IMR-90 (cell line): ENCODE results near the gene TENT5C.

Source experiments
- MAZ ChIP-seq: IDR thresholded peaks from 2 replicates; pipeline ENCODE4 v1.6.1; 2012; ENCODE audit warnings: low read depth, mild to moderate bottlenecking, low read length, improper control_type of control experiment, moderate library complexity, borderline replicate concordance
- POLR2A ChIP-seq: IDR thresholded peaks from 2 replicates; pipeline ENCODE4 v1.6.1; 2012; ENCODE audit warnings: mild to moderate bottlenecking, low read depth, low read length
- TF ChIP-seq, protein P1 (sequence below): conservative IDR thresholded peaks from 2 replicates; pipeline ENCODE4 v1.5.1; 2012; ENCODE audit warnings: mild to moderate bottlenecking, low read depth, low read length, improper control_type of control experiment

DNA sequence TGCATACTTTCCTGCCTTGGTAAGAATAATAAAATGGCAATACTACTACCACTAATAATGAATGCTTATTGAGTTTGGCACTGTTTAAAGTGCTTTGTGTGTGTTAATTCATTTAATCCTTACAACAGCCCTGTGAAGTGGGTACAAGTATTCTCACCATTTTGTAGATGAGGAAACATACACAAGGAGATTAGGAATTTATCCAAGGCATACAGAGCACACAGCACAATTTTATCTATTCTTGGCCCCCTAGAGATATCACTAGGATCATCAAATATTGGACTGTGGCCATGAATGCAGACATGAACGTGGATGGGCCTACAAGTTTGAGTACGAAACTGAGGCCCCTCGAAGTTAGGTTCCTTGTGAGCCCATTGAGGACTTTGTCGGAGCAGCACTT lies 39.5 kb downstream of the TENT5C start:
- no peak for TF ChIP-seq MAZ
- TF ChIP-seq, protein P1, sequence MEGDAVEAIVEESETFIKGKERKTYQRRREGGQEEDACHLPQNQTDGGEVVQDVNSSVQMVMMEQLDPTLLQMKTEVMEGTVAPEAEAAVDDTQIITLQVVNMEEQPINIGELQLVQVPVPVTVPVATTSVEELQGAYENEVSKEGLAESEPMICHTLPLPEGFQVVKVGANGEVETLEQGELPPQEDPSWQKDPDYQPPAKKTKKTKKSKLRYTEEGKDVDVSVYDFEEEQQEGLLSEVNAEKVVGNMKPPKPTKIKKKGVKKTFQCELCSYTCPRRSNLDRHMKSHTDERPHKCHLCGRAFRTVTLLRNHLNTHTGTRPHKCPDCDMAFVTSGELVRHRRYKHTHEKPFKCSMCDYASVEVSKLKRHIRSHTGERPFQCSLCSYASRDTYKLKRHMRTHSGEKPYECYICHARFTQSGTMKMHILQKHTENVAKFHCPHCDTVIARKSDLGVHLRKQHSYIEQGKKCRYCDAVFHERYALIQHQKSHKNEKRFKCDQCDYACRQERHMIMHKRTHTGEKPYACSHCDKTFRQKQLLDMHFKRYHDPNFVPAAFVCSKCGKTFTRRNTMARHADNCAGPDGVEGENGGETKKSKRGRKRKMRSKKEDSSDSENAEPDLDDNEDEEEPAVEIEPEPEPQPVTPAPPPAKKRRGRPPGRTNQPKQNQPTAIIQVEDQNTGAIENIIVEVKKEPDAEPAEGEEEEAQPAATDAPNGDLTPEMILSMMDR, result no peak
- no peak for TF ChIP-seq POLR2A
